Right lobe of liver (tissue), 6 donors: ENCODE measurements around the gene CACNA2D3. TPM values are rescaled to one million over a fixed set of nuclear protein-coding genes. Genes with fewer than 3 reads are reported as not detected.

Source experiments
- ATAC-seq, 4 donors: fragments of 200-7000 bp; cut with Tn5 transposase; one replicate each; pipeline ENCODE4 v1.9.1; 2020; ENCODE audit warnings: mild to moderate bottlenecking in 4 of 4, moderate library complexity in 4 of 4
- DNase-seq, 3 donors: peaks; one replicate each; pipeline ENCODE4 v3.0.0-alpha.2; 2020
- H3K27ac ChIP-seq, 3 donors: fragments of 200-600 bp; one replicate each; pipeline ENCODE4 v1.8.0; 2022
- H3K27me3 ChIP-seq, 2 donors: fragments of 200-600 bp; one replicate each; pipeline ENCODE4 v1.8.0; 2022
- H3K36me3 ChIP-seq, 4 donors: fragments of 200-600 bp; sonication (generic) in 1 of 4; one replicate each; pipeline versions ENCODE4 v1.5.1 to v1.8.0; 2017 to 2022; ENCODE audit warnings: control low read depth in 1 of 4
- H3K4me1 ChIP-seq, 4 donors: fragments of 200-600 bp; sonication (generic) in 1 of 4; one replicate each; pipeline versions ENCODE4 v1.5.1 to v1.8.0; 2017 to 2022; ENCODE audit warnings: control low read depth in 1 of 4
- H3K4me3 ChIP-seq, 3 donors: fragments of 200-600 bp; one replicate each; pipeline ENCODE4 v1.8.0; 2022
- H3K9me3 ChIP-seq, 4 donors: fragments of 200-600 bp; sonication (generic) in 1 of 4; one replicate each; pipeline versions ENCODE4 v1.5.1 to v1.8.0; 2017 to 2022; ENCODE audit warnings: control low read depth in 1 of 4
- POLR2A ChIP-seq: fragments of 450-650 bp; IDR thresholded peaks from one replicate; pipeline ENCODE4 v1.6.1; 2017; ENCODE audit warnings: antibody characterized with exemption, mild to moderate bottlenecking
- WGBS: methylation state at CpG from one replicate; pipeline ENCODE4 v1.1.6; 2018; ENCODE audit warnings: low coverage, low lambda C conversion rate; ENCODE audit not compliant: insufficient coverage; ENCODE audit errors: missing lambda C conversion rate; 5-methylcytosine and 5-hydroxymethylcytosine counted together
- intact Hi-C, 2 donors: fragments of 100-400 bp; cut with DNase I; formaldehyde crosslinking; loops; one replicate each; pipeline versions ENCODE4 v1.11.2 to v1.14.1; 2022
- total RNA-seq, 6 experiments: library from RNA; depleted of rRNA in 2 of 6; stranded (reverse); fragments of >200 nt in 2 of 6; fragmentation: NEBNext Ultra II Directional in 3 of 6; extraction: Animal tissue kit (Norgen Biotek cat#: 25700) in 3 of 6; gene quantifications; one replicate each; pipeline versions ENCODE4 v1.1.0 to v1.2.4, GENCODE V29; 2016 to 2023
- TF ChIP-seq, protein P1 (sequence below), 4 donors: fragments of 200-600 bp in 3 of 4; fragments of 450-650 bp in 1 of 4; IDR thresholded peaks; one replicate each; pipeline versions ENCODE4 v1.5.1 to v1.8.0; 2016 to 2022; ENCODE audit warnings: antibody characterized with exemption in 4 of 4, mild to moderate bottlenecking in 2 of 4
- donor health status: DM: no; HTN: yes; CAD: no.
- donor health status: DM: no; HTN: no; CAD: no.
- donor health status: DM: no; HTN: no; CAD: no.
- donor health status: DM: no; HTN: yes; CAD: no.
- donor health status: DM: no; HTN: yes; CAD: no.

Gene CACNA2D3
- total RNA-seq, 6 experiments from 2014 or later = 0.28 to 0.87 TPM; not detected in 4

DNA sequence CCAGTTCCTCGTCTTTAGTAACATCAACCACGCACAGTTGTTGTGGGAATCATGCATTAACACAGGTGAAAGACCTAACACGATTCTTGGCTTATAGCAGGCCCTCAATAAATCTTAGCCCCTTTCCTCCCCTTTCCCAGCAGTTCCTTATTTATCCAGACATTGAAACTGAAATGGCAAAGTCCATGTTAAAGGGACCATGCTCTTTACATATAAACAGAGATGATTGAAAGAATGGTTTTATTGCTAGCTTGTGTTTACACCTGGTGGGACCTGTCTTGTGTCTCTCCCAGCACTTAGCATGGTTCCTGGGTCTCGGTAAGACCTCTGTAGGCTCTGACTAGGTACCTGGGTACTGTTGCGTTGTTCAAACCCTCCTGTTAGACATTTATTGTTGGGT, 553.7 kb downstream of the CACNA2D3 start:
- no peak for DNase-seq
- Histone ChIP-seq H3K9me3 (no peaks in the 10 kb centered on the region), H3K27me3 (no peaks in the 10 kb centered on the region), H3K36me3 (no peaks in the 10 kb centered on the region), H3K4me1 (no peaks in the 10 kb centered on the region), H3K4me3 (no peak overlapping the region), H3K27ac (no peak overlapping the region)
- intact Hi-C loops = no loop called here
- TF ChIP-seq POLR2A = no peak
- TF ChIP-seq, protein P1, sequence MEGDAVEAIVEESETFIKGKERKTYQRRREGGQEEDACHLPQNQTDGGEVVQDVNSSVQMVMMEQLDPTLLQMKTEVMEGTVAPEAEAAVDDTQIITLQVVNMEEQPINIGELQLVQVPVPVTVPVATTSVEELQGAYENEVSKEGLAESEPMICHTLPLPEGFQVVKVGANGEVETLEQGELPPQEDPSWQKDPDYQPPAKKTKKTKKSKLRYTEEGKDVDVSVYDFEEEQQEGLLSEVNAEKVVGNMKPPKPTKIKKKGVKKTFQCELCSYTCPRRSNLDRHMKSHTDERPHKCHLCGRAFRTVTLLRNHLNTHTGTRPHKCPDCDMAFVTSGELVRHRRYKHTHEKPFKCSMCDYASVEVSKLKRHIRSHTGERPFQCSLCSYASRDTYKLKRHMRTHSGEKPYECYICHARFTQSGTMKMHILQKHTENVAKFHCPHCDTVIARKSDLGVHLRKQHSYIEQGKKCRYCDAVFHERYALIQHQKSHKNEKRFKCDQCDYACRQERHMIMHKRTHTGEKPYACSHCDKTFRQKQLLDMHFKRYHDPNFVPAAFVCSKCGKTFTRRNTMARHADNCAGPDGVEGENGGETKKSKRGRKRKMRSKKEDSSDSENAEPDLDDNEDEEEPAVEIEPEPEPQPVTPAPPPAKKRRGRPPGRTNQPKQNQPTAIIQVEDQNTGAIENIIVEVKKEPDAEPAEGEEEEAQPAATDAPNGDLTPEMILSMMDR (IDR thresholded peaks at IDR 0.05) = no peak
- ATAC-seq = no peak
- WGBS = 66% methylated on average over 5 of the region's 5 CpGs

- Histone ChIP-seq H3K27me3 (no peaks in the 10 kb centered on the region), H3K9me3 (no peaks in the 10 kb centered on the region), H3K36me3 (no peaks in the 10 kb centered on the region), H3K4me1 (no peaks in the 10 kb centered on the region), H3K27ac (no peak overlapping the region), H3K4me3 (no peak overlapping the region)
- intact Hi-C loops = no loop called here
- DNase-seq = no peak
- no peak for TF ChIP-seq POLR2A
- TF ChIP-seq, protein P1 (IDR thresholded peaks at IDR 0.05) = no peak
- ATAC-seq = no peak
- WGBS = 68% methylated on average over 6 of the region's 6 CpGs
Measured at GRCh38 chr3:54681706-54682105, 559.4 kb downstream of the CACNA2D3 start.

- intact Hi-C loops = no loop called here
- WGBS = 69% methylated on average over 2 of the region's 2 CpGs
Measured at GRCh38 chr3:54685213-54685612, 562.9 kb downstream of the CACNA2D3 start.

DNA sequence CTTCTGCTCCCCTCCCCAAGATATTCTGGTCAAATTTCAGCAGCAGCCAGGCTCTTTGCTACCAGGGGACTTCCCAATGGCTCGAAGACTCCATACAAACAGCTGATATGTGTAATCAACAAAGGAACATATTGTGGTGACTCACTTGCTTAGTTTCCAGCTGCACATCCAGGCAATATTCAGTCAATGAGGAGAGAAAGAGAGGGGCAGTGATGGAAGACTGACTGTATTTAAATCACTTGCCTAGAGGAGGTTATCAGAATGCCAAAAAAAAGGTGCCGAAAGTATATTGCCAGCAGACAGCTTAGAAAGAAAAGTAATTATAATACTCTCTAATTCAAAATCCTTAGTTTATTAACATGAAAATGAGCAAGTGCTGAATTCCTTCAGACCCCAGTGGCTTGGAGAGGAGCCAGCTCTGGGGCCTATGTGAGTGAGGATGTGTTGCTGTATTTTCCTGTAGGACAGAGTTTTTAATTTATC, 569.0 kb downstream of the CACNA2D3 start:
- no peaks in the 10 kb centered on the region for H3K27me3 ChIP-seq
- no peak overlapping the region for H3K4me3 ChIP-seq
- ATAC-seq (no peak), DNase-seq (no peak)
- 52% methylated on average over 2 of the region's 2 CpGs for WGBS
- no peaks in the 10 kb centered on the region for H3K36me3 ChIP-seq
- H3K9me3 ChIP-seq = no peaks in the 10 kb centered on the region
- no peak for TF ChIP-seq POLR2A
- intact Hi-C loops = no loop called here
- H3K27ac ChIP-seq = no peak overlapping the region
- no peaks in the 10 kb centered on the region for H3K4me1 ChIP-seq

More at GRCh38 chr3:54685213-54685612, 562.9 kb downstream of the CACNA2D3 start:
- DNase-seq = no peak
- TF ChIP-seq POLR2A = no peak
- TF ChIP-seq, protein P1 (IDR thresholded peaks at IDR 0.05) = no peak
- H3K4me1 ChIP-seq = no peaks in the 10 kb centered on the region
- no peaks in the 10 kb centered on the region for H3K9me3 ChIP-seq
- no peaks in the 10 kb centered on the region for H3K36me3 ChIP-seq
- H3K27me3 ChIP-seq = no peaks in the 10 kb centered on the region
- H3K4me3 ChIP-seq = no peak overlapping the region
- no peak overlapping the region for H3K27ac ChIP-seq
- no peak for ATAC-seq

- H3K27ac ChIP-seq = no peak overlapping the region
- H3K4me3 ChIP-seq = no peak overlapping the region
- DNase-seq = no peak
- intact Hi-C loops = no loop called here
- WGBS = 21% methylated on average over 3 of the region's 3 CpGs
- no peaks in the 10 kb centered on the region for H3K36me3 ChIP-seq
- H3K4me1 ChIP-seq = no peaks in the 10 kb centered on the region
- peak in 1 of 4 donors; percentile 23 for ATAC-seq
- no peaks in the 10 kb centered on the region for H3K27me3 ChIP-seq
- H3K9me3 ChIP-seq = no peaks in the 10 kb centered on the region
- TF ChIP-seq, protein P1 (IDR thresholded peaks at IDR 0.05) = no peak
- TF ChIP-seq POLR2A = no peak
Measured at GRCh38 chr3:54696313-54696712, 574.0 kb downstream of the CACNA2D3 start.
